GM21367 (cell line): ENCODE measurements around the gene CNTN5.
"Not testable (repeated sequence)": the region's sequence is repeated elsewhere in the genome, so short reads cannot be mapped to it uniquely, and the experiment has no call there.

Experiments used
- ATAC-seq: cut with Tn5 transposase; IDR thresholded peaks from one replicate; pipeline ENCODE4 v1.9.1; 2021; ENCODE audit not compliant: unreplicated experiment

Gene CNTN5

DNA sequence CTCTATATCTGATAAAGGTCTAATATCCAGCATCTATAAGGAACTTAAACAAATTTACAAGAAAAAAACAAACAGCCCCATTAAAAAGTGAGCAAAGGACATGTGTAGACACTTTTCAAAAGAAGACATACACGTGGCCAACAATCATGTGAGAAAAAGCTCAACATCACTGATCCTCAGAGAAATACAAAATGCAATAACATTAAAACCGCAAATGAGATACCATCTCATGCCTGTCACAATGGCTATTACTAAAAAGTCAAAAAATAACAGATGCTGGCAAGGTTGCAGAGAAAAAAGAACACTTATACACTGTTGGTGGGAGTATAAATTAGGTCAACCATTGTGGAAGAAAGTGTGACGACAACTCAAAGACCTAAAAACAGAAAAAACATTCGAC is 1253.7 kb downstream of the CNTN5 start:
- ATAC-seq: not testable (repeated sequence)

- no peak for ATAC-seq
These were observed 1274.0 kb downstream of the CNTN5 start for GRCh38 chr11:100294748-100295147.

DNA sequence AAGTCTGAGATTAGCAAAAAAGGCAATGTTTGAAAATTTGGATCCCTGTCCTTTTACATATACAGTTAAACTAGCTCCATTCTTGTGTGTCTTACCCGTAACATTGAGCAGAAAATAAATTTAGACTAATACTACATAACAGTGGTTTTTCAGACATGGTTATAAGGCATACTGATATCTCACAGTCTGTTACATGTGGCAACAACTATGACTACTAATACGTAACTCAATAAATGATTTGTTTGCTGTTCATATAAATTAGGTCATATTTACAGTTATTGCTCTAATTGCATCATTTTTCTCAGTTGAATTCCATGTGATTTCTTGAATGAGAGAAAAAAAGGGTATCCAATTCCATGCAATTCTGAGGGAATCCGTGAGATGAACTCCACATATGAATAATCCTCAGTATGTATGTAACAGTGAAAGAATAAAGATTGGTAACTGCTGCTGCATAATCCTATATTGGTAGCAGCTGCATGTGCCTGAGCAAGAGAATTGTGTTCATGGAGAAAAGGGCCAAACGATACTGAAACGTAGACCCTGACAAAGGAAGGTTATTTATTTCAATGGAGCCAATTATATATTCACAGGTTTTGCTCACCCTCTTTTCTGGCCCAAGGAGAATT is 1275.4 kb downstream of the CNTN5 start:
- no peak for ATAC-seq

DNA sequence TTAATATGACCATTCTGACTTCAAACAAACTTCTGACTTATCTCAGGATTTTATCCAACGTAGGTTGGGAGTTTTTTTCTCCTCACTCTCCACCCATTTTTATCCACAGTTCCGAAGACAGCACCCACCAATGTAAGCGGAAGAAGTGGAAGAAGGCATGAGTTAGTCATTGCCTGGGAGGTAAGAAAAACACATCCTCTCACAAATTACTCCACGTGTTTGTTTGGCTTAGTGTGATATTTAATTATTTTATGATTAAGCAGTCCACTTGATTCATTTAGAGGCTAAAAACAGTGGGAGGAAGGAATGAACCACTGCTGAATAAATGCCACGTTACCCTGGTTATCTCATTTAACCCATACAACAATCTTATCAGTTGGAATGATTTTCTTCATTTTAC is 1276.8 kb downstream of the CNTN5 start:
- no peak for ATAC-seq

DNA sequence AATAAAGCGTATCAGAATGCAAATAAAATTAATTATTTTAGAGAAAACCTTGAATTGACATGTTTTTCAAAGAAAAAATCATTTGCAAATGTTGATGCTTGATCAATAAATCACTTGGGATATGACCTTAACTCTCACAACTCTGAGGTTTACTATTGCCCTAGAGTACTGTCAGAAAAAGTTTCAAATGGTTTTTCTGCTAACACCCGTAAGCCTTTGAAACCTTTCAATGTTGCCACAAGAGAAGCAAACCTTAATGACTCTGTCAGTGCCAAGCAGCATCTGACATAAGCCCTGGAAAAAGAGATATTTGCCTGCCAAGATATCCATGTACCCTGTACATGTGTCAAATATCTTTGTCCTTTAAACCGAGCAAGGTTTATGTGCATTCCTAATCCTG is 1282.1 kb downstream of the CNTN5 start:
- ATAC-seq: no peak

DNA sequence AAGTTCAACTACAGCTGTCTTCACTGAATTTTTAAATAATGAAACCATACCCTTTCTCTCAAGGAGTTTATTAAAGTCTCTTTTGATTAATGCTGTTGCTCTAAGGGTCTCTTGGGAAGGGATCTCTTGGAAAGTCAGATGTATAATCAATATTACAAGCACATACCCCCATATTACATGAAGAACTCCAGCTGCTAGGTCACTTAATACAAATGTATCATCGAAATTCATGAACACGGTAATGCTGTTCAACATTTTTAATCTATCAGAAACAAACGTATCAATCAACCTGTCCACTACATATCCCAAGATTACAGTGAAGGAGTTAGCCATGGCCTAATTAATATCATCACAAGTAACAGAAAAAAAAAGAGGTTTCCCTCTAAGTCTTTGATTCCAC is 1283.1 kb downstream of the CNTN5 start:
- ATAC-seq: no peak

- ATAC-seq: no peak
These were observed 1287.5 kb downstream of the CNTN5 start for GRCh38 chr11:100308202-100308601.

DNA sequence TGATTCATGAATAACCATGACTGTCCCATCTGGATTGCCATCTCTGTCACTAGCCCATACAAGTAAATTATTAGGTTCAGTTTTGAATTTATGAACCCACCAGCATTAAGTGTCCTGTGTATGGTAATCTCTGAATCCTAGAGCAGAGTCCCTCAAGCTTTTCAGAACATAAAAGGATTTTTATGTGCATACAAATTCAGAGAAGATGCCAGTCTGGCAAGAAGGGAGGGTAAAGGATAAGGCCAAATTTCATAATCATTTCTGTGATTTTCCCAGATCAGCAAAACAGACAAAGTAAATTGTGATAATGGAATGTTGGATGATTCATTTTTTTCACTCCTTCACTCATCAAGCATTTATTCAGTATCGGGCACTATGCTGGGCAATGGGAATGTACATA is 1295.2 kb downstream of the CNTN5 start:
- ATAC-seq: no peak

DNA sequence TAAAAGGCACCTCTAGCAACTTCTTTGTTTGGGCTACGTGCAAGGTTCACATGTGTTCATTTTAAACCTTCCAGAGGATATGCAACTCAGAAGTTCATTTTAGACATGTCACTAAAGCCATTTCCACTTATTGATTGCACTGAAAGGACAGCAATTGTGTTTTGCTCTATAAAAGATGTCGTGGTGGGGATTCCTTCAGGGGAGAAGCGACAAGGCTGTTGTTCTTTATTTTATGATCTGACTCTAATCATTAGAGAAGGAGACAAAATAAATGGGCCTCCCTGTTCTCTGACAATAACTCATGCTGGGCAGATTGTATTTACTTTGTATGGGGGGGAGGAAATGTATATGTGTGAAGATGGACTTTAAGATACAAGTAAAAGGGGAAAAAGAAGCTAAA is 1296.2 kb downstream of the CNTN5 start:
- ATAC-seq: no peak

GRCh38 chr11:100319691-100320090 is 1298.9 kb downstream of the CNTN5 start:
- ATAC-seq: no peak

DNA sequence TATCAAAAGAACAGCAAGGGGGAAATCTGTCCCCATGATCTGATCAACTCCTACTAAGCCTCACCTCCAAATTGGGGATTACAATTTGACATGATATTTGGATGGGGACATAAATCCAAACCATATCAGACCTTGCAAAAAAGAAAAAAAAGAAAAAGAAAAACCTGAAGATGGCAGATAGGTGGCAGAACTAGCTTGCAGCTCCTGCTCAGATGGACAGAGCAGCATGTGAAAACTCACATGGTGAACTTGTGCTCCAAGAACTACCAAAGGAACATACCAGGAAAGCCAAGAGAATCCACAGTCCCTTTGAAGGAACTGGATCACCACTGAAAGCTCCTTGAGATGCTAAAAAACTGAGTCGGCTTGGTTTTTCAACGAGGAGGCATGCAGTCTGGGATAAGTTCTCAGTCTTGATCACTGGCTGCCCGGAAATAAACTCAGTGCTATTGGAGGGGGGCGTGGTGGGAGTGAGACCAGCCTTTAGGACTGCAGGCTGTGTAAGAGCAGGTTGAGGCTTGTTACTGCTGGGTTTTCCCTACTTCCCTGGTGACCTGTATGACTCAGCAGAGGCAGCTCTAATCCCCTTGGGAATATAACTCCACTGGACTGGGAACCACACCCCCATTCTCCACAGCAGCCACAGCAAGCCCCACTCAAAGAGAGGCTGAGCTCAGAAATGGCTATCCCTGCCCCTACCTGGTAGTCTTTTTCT is 1308.0 kb downstream of the CNTN5 start:
- no peak for ATAC-seq

DNA sequence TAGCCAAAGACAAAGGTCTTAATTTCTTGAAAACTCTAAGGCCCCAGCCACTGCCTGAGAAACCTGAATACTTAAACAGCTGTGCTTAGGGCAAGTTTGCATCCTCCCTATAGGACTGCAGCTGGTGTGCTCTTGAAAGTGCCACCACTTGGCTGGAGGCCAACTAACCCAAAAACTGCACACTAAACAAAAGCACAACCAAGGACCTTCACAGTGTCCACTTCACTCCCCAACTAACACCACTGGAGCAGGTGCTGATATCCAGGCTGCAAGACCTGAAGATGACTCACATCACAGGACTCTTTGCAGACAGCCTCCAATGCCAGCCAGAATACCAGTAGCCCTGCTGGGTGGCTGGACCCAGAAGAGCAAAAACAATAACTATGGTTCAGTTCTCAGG is 1308.6 kb downstream of the CNTN5 start:
- no peak for ATAC-seq

GRCh38 chr11:100336873-100337272 is 1316.1 kb downstream of the CNTN5 start:
- no peak for ATAC-seq

DNA sequence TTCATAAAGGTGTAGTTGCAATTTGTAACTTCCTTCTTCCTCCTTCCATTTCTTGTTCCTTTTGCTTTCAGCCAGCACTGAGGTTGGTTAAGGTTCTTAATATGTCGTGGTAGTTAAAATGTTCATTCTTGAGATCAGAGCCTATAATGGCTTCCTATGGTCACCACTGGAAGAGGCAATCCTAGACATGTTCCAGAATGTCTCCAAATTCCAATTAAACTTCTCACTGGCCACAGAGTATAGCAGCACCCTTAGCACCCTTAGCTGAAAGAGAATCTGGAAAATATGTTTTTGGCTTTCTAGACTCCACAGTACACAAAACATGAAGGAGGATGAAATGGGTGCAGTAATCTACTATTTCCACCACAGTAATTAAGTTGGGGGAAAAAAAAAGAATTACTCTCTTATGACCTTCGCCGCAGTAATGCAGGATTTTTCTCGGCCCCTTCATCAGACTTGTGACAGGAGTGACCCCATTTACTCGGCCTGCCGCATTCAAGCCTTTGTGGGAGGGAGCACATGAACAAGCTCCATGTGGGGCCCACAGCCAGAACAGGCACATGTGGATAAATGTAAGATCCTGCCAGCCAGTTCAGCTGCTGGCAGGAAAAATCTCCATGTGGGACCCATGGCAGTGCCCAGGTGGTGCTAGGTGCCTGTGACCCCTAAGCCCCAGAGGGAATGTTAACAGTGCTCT is 1317.5 kb downstream of the CNTN5 start:
- no peak for ATAC-seq

GRCh38 chr11:100340466-100341319 is 1319.9 kb downstream of the CNTN5 start:
- ATAC-seq: no peak

DNA sequence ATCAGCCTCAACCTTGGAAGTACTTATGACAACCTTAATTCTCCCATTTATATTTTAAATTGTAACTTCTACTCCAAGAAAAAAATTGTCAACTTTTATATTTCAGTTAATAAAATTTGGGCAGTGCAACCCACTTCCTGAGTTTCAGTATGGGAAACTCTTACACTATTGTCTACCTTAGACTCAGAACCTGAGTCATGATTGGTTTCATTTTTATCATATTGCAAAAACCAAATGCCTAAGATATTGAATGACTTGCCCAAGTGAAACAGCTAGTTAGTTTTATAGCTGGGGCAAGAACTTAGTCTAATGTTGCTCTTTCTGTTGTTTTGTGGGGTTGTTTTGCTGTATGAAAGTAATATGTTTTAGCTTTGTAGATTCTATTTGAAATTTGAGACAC is 1332.3 kb downstream of the CNTN5 start:
- ATAC-seq: no peak

GRCh38 chr11:100354736-100355135 is 1334.0 kb downstream of the CNTN5 start:
- no peak for ATAC-seq

GRCh38 chr11:100356035-100356434 is 1335.3 kb downstream of the CNTN5 start:
- ATAC-seq: no peak

- ATAC-seq: no peak
These were observed 1338.5 kb downstream of the CNTN5 start for GRCh38 chr11:100359281-100359680.

DNA sequence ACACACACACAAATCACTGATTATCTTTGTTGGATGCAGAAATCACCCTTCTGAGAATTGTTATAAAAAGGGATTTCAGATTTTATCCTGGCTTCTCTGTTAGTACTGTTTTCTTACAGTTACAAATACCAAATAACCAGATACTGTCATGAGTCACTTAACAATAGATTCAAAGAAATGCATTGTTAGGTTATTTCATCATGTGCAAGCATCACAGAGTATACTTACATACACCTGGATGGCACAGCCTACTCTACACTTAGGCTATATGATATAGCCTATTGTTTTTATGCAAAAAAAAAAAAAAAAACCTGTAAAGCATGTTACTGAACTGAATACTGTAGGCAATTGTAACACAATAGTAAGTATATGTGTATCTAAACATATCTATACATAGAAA is 1347.1 kb downstream of the CNTN5 start:
- no peak for ATAC-seq

- no peak for ATAC-seq
These were observed 1362.7 kb downstream of the CNTN5 start for GRCh38 chr11:100383357-100383865.
